Mesothelial cell of epicardium (in vitro differentiated cells): ENCODE measurements around the gene PYGO1. TPM values are rescaled to one million over a fixed set of nuclear protein-coding genes. Genes with fewer than 3 reads are reported as not detected.
"Not testable (repeated sequence)": the region's sequence is repeated elsewhere in the genome, so short reads cannot be mapped to it uniquely, and the experiment has no call there.

ENCODE experiments used
- DNase-seq, 2 experiments: peaks; one replicate each; pipeline ENCODE4 v3.0.0; 2021; ENCODE audit warnings: low spot score in 2 of 2; ENCODE audit not compliant: unreplicated experiment in 2 of 2
- H3K27ac Mint-ChIP-seq: 2 replicates; pipeline ENCODE4 v1.8.0; 2021; ENCODE audit warnings: mixed read lengths
- H3K27me3 Mint-ChIP-seq: 2 replicates; pipeline ENCODE4 v1.8.0; 2021; ENCODE audit warnings: low read depth, mixed read lengths
- H3K36me3 Mint-ChIP-seq: 2 replicates; pipeline ENCODE4 v1.8.0; 2021; ENCODE audit warnings: mixed read lengths
- H3K4me1 Mint-ChIP-seq: 2 replicates; pipeline ENCODE4 v1.8.0; 2021; ENCODE audit warnings: mixed read lengths
- H3K4me3 Mint-ChIP-seq: 2 replicates; pipeline ENCODE4 v1.8.0; 2021; ENCODE audit warnings: mild to moderate bottlenecking, moderate library complexity, mixed read lengths
- H3K9me3 Mint-ChIP-seq: 2 replicates; pipeline ENCODE4 v1.8.0; 2021; ENCODE audit warnings: mixed read lengths
- CTCF ChIP-seq: fragments of 200-600 bp; sonication (generic); IDR thresholded peaks from one replicate; pipeline ENCODE4 v1.5.0; 2021; ENCODE audit warnings: antibody characterized with exemption; ENCODE audit not compliant: unreplicated experiment
- total RNA-seq: library from RNA; stranded (reverse); gene quantifications from 3 replicates; pipeline ENCODE4 v1.2.1, GENCODE V29; 2021

The PYGO1 gene
- total RNA-seq, 1 donor from 2014 or later = 30.6 TPM

DNA sequence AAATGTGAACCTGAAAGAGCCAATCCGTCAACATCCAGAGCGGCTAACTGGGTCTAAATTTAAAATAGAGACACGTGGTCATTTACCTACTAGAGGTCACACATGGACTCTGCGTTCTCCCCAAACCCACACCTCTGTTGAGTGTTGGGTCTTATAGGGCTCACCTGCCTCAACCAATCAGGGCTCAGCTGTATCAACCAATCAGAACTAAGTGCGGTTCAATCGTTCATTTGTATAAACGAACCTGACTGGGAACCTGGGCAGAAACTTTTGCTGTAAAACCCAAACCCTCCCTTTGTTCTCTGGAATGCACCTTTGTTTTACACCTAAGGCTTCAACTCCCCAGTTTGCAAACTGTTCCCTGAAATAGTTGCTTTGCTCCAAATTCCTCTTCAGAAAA lies 89.0 kb downstream of the PYGO1 start:
- Mint-ChIP-seq H3K4me1 (peaks cover 9% of the 10 kb centered on the region), H3K36me3 (no peaks in the 10 kb centered on the region), H3K27ac (no peak overlapping the region), H3K9me3 (peaks cover 6% of the 10 kb centered on the region), H3K4me3 (peak overlapping the region; percentile 93), H3K27me3 (peaks cover 9% of the 10 kb centered on the region)
- TF ChIP-seq CTCF = no peak
- no peak for DNase-seq

- not testable (repeated sequence) for H3K36me3 Mint-ChIP-seq, H3K27me3 Mint-ChIP-seq, H3K4me1 Mint-ChIP-seq, H3K9me3 Mint-ChIP-seq
- peak overlapping the region; percentile 91 for H3K27ac Mint-ChIP-seq
- peak overlapping the region; percentile 93 for H3K4me3 Mint-ChIP-seq
- peak; percentile 64 to 80 for DNase-seq
These were observed 89.8 kb downstream of the PYGO1 start for GRCh38 chr15:55498109-55498938.

GRCh38 chr15:55496716-55497115 lies 91.4 kb downstream of the PYGO1 start:
- Mint-ChIP-seq H3K4me3 (no peak overlapping the region), H3K4me1 (peaks cover 9% of the 10 kb centered on the region)
- TF ChIP-seq CTCF = no peak

DNA sequence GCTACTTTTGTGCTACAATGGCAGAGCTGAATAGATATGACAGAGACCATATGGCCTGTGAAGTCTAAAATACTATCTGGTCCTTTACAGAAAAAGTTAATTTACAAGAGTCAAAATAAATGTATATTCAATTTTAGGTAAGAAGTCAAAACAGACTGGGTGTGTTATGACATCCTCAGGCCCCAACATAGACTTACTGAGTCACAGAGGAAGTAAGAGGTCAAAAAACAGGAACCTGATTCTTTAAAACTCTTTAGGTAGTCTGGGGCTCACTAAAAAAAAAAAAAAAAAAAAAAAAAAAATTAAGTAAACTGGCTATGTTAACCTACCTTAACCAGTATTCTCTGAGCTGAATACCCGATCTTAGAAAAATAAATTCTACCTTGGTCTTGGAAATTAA lies 93.2 kb downstream of the PYGO1 start:
- Mint-ChIP-seq H3K4me3 (no peak overlapping the region), H3K27me3 (no peaks in the 10 kb centered on the region), H3K36me3 (peaks cover 3% of the 10 kb centered on the region), H3K27ac (no peak overlapping the region), H3K9me3 (no peaks in the 10 kb centered on the region), H3K4me1 (peaks cover 9% of the 10 kb centered on the region)
- no peak for DNase-seq
- no peak for TF ChIP-seq CTCF

More at GRCh38 chr15:55496716-55497115, 91.4 kb downstream of the PYGO1 start:
- Mint-ChIP-seq H3K27me3 (no peaks in the 10 kb centered on the region), H3K9me3 (no peaks in the 10 kb centered on the region), H3K27ac (no peak overlapping the region), H3K36me3 (no peaks in the 10 kb centered on the region)
- no peak for DNase-seq

GRCh38 chr15:55488952-55489600 lies 99.1 kb downstream of the PYGO1 start:
- not testable (repeated sequence) for H3K27me3 Mint-ChIP-seq, H3K27ac Mint-ChIP-seq, H3K4me3 Mint-ChIP-seq, DNase-seq, H3K9me3 Mint-ChIP-seq, H3K4me1 Mint-ChIP-seq
- peaks cover 29% of the 10 kb centered on the region for H3K36me3 Mint-ChIP-seq

Other genes starting within 250 kb of the PYGO1 start
- gene CCPG1, start 180.0 kb downstream of the PYGO1 start, total RNA-seq = 18.4 to 21.3 TPM (median 19.2 TPM) in 3 replicates
- gene PIERCE2, start 179.8 kb downstream of the PYGO1 start, total RNA-seq = 1.4 to 2.2 TPM (median 1.6 TPM) in 3 replicates
- 3.3 to 4.3 TPM (median 3.4 TPM) in 3 replicates for gene DNAAF4, start 80.1 kb downstream of the PYGO1 start, total RNA-seq
- gene PRTG, start 154.8 kb upstream of the PYGO1 start, total RNA-seq = 14.2 to 17.5 TPM (median 16.9 TPM) in 3 replicates